Activated T-helper 2 cell treated with anti-CD3 and anti-CD28 coated beads, Interferon-gamma antibody, Interleukin-2, Interleukin-4, amounts not matched to agents 10 μg/mL and 5 μg/mL and 100 μg/mL, durations not matched to agents 14 hours and 24 hours and 36 hours (primary cell): ENCODE data around the gene GAPT. TPM values are rescaled to one million over a fixed set of nuclear protein-coding genes. Genes with fewer than 3 reads are reported as not detected.

Experiments used
- DNase-seq: peaks from one replicate; pipeline ENCODE4 v3.0.0; 2021; ENCODE audit warnings: low spot score
- H3K27ac Mint-ChIP-seq: one replicate; pipeline ENCODE4 v1.8.0; 2021; ENCODE audit warnings: mixed read lengths
- H3K27me3 Mint-ChIP-seq: one replicate; pipeline ENCODE4 v1.8.0; 2021; ENCODE audit warnings: low read depth, mixed read lengths
- H3K36me3 Mint-ChIP-seq: one replicate; pipeline ENCODE4 v1.8.0; 2021; ENCODE audit warnings: low read depth, mixed read lengths
- H3K4me1 Mint-ChIP-seq: one replicate; pipeline ENCODE4 v1.8.0; 2021; ENCODE audit warnings: low read depth, mixed read lengths
- H3K4me3 Mint-ChIP-seq: one replicate; pipeline ENCODE4 v1.8.0; 2021; ENCODE audit warnings: low read depth, mild to moderate bottlenecking, moderate library complexity, mixed read lengths
- H3K9me3 Mint-ChIP-seq: one replicate; pipeline ENCODE4 v1.8.0; 2021; ENCODE audit warnings: mixed read lengths
- intact Hi-C: fragments of 100-400 bp; cut with micrococcal nuclease; formaldehyde crosslinking; loops from one replicate; pipeline ENCODE4 v1.15.1; 2023
- total RNA-seq: library from RNA; stranded (reverse); gene quantifications from 2 replicates; pipeline ENCODE4 v1.2.3, GENCODE V29; 2022

GAPT gene
- not detected in 2 replicates for total RNA-seq

DNA sequence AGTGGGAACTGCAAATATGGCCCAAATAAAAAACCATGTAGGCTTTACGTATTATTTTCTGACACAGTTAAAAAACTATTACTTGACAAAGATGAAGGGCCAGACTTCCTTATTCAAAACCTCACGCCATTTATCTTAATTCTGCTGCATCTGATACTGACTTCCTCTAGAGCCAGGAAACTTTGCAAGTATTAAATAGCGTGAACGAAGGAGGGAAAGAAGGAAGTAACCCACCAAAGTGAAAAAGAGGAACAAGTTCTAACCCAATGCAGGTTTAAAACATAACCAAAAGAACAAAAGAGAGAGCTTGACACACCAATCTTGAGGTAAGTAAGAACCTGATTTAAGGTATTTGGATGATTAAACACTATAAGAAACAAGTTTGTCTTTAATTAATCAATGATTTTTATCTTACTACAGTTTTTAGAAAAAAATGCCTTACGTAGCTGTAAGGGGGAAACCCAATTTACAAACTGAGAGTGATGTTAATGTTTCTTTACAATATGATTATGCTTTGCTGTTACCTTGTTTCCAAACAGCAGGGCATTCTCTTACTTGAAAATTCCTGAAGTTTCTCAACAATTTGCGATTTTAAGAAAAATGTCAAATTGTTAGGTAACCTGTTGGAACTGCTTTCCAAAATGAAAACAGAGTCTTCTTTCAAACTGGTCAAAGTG is at the start of gene GAPT:
Gene GAPT (plus strand): TSS at position 220 of the 677 bp plus-strand sequence. CDS start 3,102 bp downstream, outside the sequence.
- H3K36me3 Mint-ChIP-seq, result no peaks in the 10 kb centered on the region
- H3K9me3 Mint-ChIP-seq, result no peaks in the 10 kb centered on the region

DNA sequence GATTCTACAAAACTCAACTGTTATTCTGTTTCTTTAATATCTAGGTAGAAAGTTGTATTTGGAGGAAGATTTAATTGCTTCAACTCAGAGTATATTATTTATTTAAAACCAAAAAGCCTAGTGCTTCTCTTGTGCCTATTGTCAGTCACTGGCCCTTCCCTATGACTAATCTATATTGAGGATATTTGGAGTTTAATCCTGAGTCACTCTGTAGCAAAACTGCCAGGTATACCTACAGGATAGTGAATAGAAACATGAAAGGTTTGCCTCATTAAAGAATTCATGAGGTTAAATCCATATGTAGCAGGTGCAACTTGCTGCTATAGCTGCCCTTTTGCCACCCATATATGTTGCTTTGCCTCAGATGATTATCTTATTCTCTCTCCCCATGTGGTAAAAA is 46.4 kb upstream of the GAPT start:
- DNase-seq, result no peak
- Mint-ChIP-seq H3K36me3 (no peaks in the 10 kb centered on the region), H3K4me3 (no peak overlapping the region), H3K4me1 (no peaks in the 10 kb centered on the region), H3K27me3 (peaks cover 10% of the 10 kb centered on the region), H3K9me3 (no peaks in the 10 kb centered on the region), H3K27ac (no peak overlapping the region)
- intact Hi-C loops, result no loop called here

More for the DNA sequence above, at the start of gene GAPT:
- Mint-ChIP-seq H3K4me1 (peaks cover 2% of the 10 kb centered on the region), H3K4me3 (no peak within 1 kb of the TSS), H3K27ac (no peak within 1 kb of the TSS), H3K27me3 (peaks cover 28% of the 10 kb centered on the region)
- intact Hi-C loops, result no loop called here
- no peak for DNase-seq

DNA sequence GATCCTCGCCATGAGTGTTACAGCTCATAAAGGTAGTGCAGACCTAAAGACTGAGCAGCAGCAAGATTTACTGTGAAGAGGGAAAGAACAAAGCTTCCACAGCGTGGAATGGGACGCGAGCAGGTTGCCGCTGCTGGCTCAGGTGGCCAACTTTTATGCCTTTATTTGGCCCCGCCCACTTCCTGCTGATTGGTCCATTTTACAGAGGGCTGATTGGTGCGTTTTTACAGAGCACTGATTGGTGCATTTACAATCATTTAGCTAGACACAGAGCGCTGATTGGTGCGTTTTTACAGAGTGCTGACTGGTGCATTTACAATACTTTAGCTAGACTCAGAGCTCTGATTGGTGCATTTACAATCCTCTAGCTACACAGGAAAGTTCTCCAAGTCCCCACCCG is 45.2 kb upstream of the GAPT start:
- Mint-ChIP-seq H3K27me3 (peaks cover 7% of the 10 kb centered on the region), H3K27ac (no peak overlapping the region), H3K4me3 (no peak overlapping the region), H3K4me1 (no peaks in the 10 kb centered on the region), H3K36me3 (no peaks in the 10 kb centered on the region), H3K9me3 (no peaks in the 10 kb centered on the region)
- intact Hi-C loops, result no loop called here
- no peak for DNase-seq

- H3K4me1 Mint-ChIP-seq, result no peaks in the 10 kb centered on the region
- no peak for DNase-seq
- no peaks in the 10 kb centered on the region for H3K36me3 Mint-ChIP-seq
- no peak overlapping the region for H3K4me3 Mint-ChIP-seq
- no peaks in the 10 kb centered on the region for H3K9me3 Mint-ChIP-seq
- no peak overlapping the region for H3K27ac Mint-ChIP-seq
- peaks cover 8% of the 10 kb centered on the region for H3K27me3 Mint-ChIP-seq
- intact Hi-C loops, result no loop called here
These were observed 44.0 kb upstream of the GAPT start for GRCh38 chr5:58447226-58447625.

DNA sequence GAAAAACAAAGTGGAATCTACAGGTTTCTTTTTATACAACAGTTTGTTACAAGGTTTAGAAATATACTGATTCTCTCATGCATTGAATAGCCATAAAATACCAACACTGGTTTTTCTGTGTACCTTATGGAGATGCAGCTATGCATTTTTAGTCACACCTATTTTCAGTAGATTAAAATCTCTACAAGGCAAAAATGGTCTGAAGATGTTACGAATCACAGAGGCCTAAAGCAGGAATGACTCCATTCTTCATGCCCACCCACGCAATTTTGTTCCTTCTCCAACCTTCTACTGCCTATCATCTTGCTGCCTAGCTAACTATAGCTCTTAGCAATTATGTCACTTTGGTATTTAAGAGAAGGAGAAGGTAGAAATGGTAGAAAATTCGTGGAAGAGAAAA is 41.2 kb upstream of the GAPT start:
- no peaks in the 10 kb centered on the region for H3K4me1 Mint-ChIP-seq
- intact Hi-C loops, result no loop called here
- no peak for DNase-seq
- peaks cover 9% of the 10 kb centered on the region for H3K27me3 Mint-ChIP-seq
- H3K4me3 Mint-ChIP-seq, result no peak overlapping the region
- H3K36me3 Mint-ChIP-seq, result no peaks in the 10 kb centered on the region
- no peaks in the 10 kb centered on the region for H3K9me3 Mint-ChIP-seq
- H3K27ac Mint-ChIP-seq, result no peak overlapping the region

- H3K4me1 Mint-ChIP-seq, result no peaks in the 10 kb centered on the region
- no peak for DNase-seq
- H3K27me3 Mint-ChIP-seq, result peaks cover 11% of the 10 kb centered on the region
- no peak overlapping the region for H3K27ac Mint-ChIP-seq
- intact Hi-C loops, result no loop called here
- no peaks in the 10 kb centered on the region for H3K9me3 Mint-ChIP-seq
- no peaks in the 10 kb centered on the region for H3K36me3 Mint-ChIP-seq
- no peak overlapping the region for H3K4me3 Mint-ChIP-seq
These were observed 40.2 kb upstream of the GAPT start for GRCh38 chr5:58450811-58451629.

DNA sequence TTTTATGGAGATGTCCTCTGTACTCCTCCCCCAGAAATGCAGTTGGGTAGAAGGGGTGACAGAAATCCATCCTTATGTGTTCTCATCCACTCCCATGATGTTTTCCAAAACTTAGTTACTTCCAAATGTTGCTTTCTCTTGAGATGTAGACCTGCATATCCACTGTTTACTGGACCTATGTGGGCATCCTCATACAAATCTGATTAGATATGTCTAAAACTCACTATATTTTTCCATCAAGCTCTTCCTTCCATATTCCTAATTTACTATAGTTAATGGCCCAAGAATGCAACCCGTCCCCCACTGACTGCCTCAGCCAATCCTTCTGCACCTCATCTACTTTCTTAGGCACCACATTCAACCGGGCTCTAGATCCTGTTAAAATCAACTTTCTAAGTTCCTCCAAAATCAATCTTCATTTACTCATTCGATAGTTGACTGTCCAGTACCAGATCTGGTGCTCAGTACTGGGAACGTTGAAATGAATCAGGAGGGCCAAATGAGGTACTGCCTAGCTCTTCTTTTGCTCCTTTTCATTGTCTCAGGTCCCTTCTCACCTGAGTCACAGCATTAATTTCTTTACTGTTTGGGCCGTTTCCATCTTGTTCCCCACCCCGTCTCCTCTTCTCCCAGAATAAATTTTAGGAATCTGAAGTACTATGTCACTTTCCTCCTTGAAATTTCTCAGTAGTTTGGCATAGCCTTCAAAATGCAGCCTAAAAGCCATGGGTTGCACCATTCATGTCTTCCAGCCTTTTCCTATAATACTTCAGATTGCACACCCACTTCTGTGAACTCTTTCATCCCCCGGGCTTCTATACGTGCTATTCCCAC is 39.3 kb upstream of the GAPT start:
- H3K27ac Mint-ChIP-seq, result no peak overlapping the region
- intact Hi-C loops, result no loop called here
- H3K9me3 Mint-ChIP-seq, result no peaks in the 10 kb centered on the region
- peaks cover 3% of the 10 kb centered on the region for H3K36me3 Mint-ChIP-seq
- no peaks in the 10 kb centered on the region for H3K4me1 Mint-ChIP-seq
- peaks cover 12% of the 10 kb centered on the region for H3K27me3 Mint-ChIP-seq
- H3K4me3 Mint-ChIP-seq, result no peak overlapping the region
- no peak for DNase-seq

- Mint-ChIP-seq H3K36me3 (peaks cover 3% of the 10 kb centered on the region), H3K9me3 (no peaks in the 10 kb centered on the region), H3K27ac (no peak overlapping the region), H3K27me3 (peaks cover 18% of the 10 kb centered on the region), H3K4me1 (no peaks in the 10 kb centered on the region), H3K4me3 (no peak overlapping the region)
- intact Hi-C loops, result no loop called here
- DNase-seq, result no peak
These were observed 38.5 kb upstream of the GAPT start for GRCh38 chr5:58452566-58453258.

DNA sequence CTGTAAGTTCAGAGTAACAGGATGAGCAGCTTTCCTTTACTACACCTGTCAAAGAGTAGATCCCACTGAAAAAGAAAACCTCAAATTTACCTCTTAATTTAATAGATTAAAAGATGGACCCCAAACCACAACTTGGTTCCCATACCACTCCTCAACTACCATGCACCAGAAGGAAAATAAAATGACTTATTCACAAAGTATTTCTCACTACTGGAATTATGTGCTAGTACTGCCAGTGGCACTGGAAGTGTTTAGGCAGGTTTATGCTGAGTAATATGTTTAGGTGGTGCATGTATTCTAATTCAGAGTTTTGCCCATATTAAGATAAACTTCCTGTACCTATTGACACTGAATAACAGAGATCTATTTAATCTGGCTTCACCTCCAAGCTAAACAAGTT is 37.9 kb upstream of the GAPT start:
- intact Hi-C loops, result no loop called here

GRCh38 chr5:58454025-58454424 is 37.2 kb upstream of the GAPT start:
- Mint-ChIP-seq H3K9me3 (no peaks in the 10 kb centered on the region), H3K4me1 (peaks cover 6% of the 10 kb centered on the region)

More for the DNA sequence above, 37.9 kb upstream of the GAPT start:
- no peak for DNase-seq
- Mint-ChIP-seq H3K4me1 (peaks cover 1% of the 10 kb centered on the region), H3K27me3 (peaks cover 23% of the 10 kb centered on the region), H3K27ac (no peak overlapping the region), H3K36me3 (peaks cover 3% of the 10 kb centered on the region), H3K9me3 (no peaks in the 10 kb centered on the region), H3K4me3 (no peak overlapping the region)

DNA sequence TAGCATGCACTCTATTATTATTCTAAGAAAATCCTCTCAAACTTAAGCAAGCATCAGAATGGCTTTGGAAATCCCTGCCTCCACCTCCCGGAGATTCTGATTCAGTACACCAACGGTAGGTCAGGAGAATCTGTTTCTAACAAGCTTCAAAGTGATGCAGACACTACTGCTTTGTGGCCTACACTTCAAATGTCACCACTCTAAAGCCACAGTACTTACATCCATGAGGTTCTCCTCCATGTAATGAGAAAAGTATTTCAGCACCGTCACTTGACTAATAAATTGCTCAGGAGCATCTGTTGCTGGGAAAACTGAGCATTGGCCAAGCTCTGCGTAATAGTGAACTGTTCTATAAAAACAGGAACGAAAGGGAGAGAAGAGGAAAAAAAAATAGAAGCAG is 36.2 kb upstream of the GAPT start:
- Mint-ChIP-seq H3K27ac (no peak overlapping the region), H3K4me3 (no peak overlapping the region), H3K4me1 (peaks cover 8% of the 10 kb centered on the region), H3K27me3 (peaks cover 32% of the 10 kb centered on the region), H3K9me3 (no peaks in the 10 kb centered on the region), H3K36me3 (peaks cover 3% of the 10 kb centered on the region)
- DNase-seq, result no peak
- intact Hi-C loops, result no loop called here

More at GRCh38 chr5:58454025-58454424, 37.2 kb upstream of the GAPT start:
- Mint-ChIP-seq H3K4me3 (no peak overlapping the region), H3K36me3 (peaks cover 3% of the 10 kb centered on the region), H3K27me3 (peaks cover 29% of the 10 kb centered on the region), H3K27ac (no peak overlapping the region)
- intact Hi-C loops, result no loop called here
- DNase-seq, result no peak

DNA sequence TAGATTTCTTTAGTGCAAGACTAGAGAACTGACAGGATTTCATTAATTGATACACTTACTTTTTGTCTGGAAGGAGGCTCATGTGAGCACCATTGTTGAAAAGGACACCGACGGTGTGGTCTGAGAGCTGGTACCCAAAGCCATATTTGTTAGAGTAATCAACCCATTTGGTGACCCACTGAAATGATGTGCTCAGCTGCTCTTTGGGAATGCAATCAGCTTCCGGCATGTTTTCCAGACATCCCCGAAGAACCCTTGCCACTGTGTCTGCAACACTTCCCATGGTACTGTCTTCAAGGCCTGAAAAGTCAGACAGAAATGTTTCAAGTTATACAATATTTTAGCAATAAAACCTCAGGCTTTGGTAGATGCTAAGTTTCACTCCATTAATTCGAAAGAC is 35.8 kb upstream of the GAPT start:
- Mint-ChIP-seq H3K36me3 (peaks cover 3% of the 10 kb centered on the region), H3K4me3 (no peak overlapping the region), H3K4me1 (peaks cover 8% of the 10 kb centered on the region), H3K9me3 (no peaks in the 10 kb centered on the region), H3K27me3 (peaks cover 32% of the 10 kb centered on the region), H3K27ac (no peak overlapping the region)
- intact Hi-C loops, result no loop called here
- DNase-seq, result no peak
